ENCODE measurements around the gene SAMD13.

GRCh38 chr1:84259989-84260388 is 41.5 kb upstream of the SAMD13 start:
- TF ChIP-seq FOXP2 (optimal IDR thresholded peaks at IDR 0.05; ENCODE audit: control extremely low read depth, extremely low read length, insufficient read depth) (no peak), EZH2 (IDR thresholded peaks at IDR 0.05) (no peak), POLR2AphosphoS5 (IDR thresholded peaks at IDR 0.05; ENCODE audit: borderline replicate concordance, low read depth, low read length) (no peak)

Data from SK-N-MC (cell line).